Keratinocyte (primary cell): ENCODE results near the gene FAM8A1. TPM values are rescaled to one million over a fixed set of nuclear protein-coding genes. Genes with fewer than 3 reads are reported as not detected.
"Not testable (repeated sequence)": the region's sequence is repeated elsewhere in the genome, so short reads cannot be mapped to it uniquely, and the experiment has no call there.

Source experiments
- DNase-seq: peaks from one replicate; pipeline ENCODE4 v3.0.0-alpha.2; 2011; ENCODE audit warnings: low read depth, missing footprints, low spot score
- FAIRE-seq: peaks from 2 replicates; lab custom pipeline; 2011; peaks lifted over from hg19 to GRCh38; lab: Jason Lieb, UNC
- H2AFZ ChIP-seq: 2 replicates; pipeline ENCODE4 v1.6.0; 2012; ENCODE audit warnings: low read length, control low read depth, inconsistent platforms; ENCODE audit not compliant: control insufficient read depth
- H3K27ac ChIP-seq: 2 replicates; pipeline ENCODE4 v1.5.1; 2011; ENCODE audit warnings: low read length; ENCODE audit not compliant: control insufficient read depth, insufficient read depth
- H3K27me3 ChIP-seq: 3 replicates; pipeline ENCODE4 v1.6.0; 2011; ENCODE audit warnings: low read length; ENCODE audit not compliant: control insufficient read depth, insufficient read depth; ENCODE audit errors: extremely low read depth
- H3K36me3 ChIP-seq, 2 experiments: 2 replicates in 1 of 2; 3 replicates in 1 of 2; pipeline ENCODE4 v1.5.1; 2011; ENCODE audit warnings: low read length in 2 of 2, mild to moderate bottlenecking in 1 of 2; ENCODE audit not compliant: control insufficient read depth in 2 of 2, insufficient read depth in 2 of 2; ENCODE audit errors: extremely low read depth in 1 of 2
- H3K4me1 ChIP-seq: 3 replicates; pipeline ENCODE4 v1.5.1; 2011; ENCODE audit warnings: low read length; ENCODE audit not compliant: control insufficient read depth, insufficient read depth; ENCODE audit errors: extremely low read depth
- H3K4me2 ChIP-seq: 3 replicates; pipeline ENCODE4 v1.6.0; 2011; ENCODE audit warnings: low read depth, low read length; ENCODE audit not compliant: control insufficient read depth, insufficient read depth; ENCODE audit errors: extremely low read depth
- H3K4me3 ChIP-seq, 3 experiments: fragments of 200-600 bp in 1 of 3; sonication (generic) in 1 of 3; 2 replicates in 2 of 3; 3 replicates in 1 of 3; pipeline ENCODE4 v1.5.1; 2011 to 2016; ENCODE audit warnings: low read length in 3 of 3, mild to moderate bottlenecking in 3 of 3, control low read depth in 2 of 3, inconsistent platforms in 1 of 3, low read depth in 1 of 3, mixed read lengths in 1 of 3, mixed run types in 1 of 3, moderate library complexity in 1 of 3; ENCODE audit not compliant: control insufficient read depth in 2 of 3, insufficient read depth in 2 of 3; ENCODE audit errors: extremely low read depth in 1 of 3
- H3K79me2 ChIP-seq: 2 replicates; pipeline ENCODE4 v1.6.0; 2012; ENCODE audit warnings: low read length; ENCODE audit not compliant: control insufficient read depth, insufficient read depth
- H3K9ac ChIP-seq: 3 replicates; pipeline ENCODE4 v1.6.0; 2011; ENCODE audit warnings: low read length; ENCODE audit not compliant: control insufficient read depth, insufficient read depth; ENCODE audit errors: extremely low read depth
- H3K9me1 ChIP-seq: 3 replicates; pipeline ENCODE4 v1.6.0; 2011; ENCODE audit warnings: low read length; ENCODE audit not compliant: control insufficient read depth, insufficient read depth; ENCODE audit errors: extremely low read depth
- H3K9me3 ChIP-seq: 2 replicates; pipeline ENCODE4 v1.5.1; 2012; ENCODE audit warnings: low read depth, low read length; ENCODE audit not compliant: control insufficient read depth
- H4K20me1 ChIP-seq: 3 replicates; pipeline ENCODE4 v1.6.0; 2011; ENCODE audit warnings: low read length; ENCODE audit not compliant: control insufficient read depth, insufficient read depth; ENCODE audit errors: extremely low read depth
- CTCF ChIP-seq, 3 experiments: IDR thresholded peaks in 1 of 3; conservative IDR thresholded peaks in 1 of 3; optimal IDR thresholded peaks in 1 of 3; 2 replicates in 2 of 3; 3 replicates in 1 of 3; pipeline versions ENCODE3 to v1.5.1; 2011; ENCODE audit warnings: low read length in 3 of 3, mild to moderate bottlenecking in 3 of 3, moderate library complexity in 2 of 3, control low read depth in 1 of 3, inconsistent platforms in 1 of 3; ENCODE audit not compliant: insufficient read depth in 2 of 3; ENCODE audit errors: extremely low read depth in 1 of 3
- EZH2 ChIP-seq: IDR thresholded peaks from one replicate; pipeline ENCODE4 v1.6.1; 2012; ENCODE audit warnings: inconsistent platforms, mild to moderate bottlenecking, low read length, moderate library complexity
- dilution Hi-C: fragments of 300-500 bp; cut with MboI; formaldehyde crosslinking; loops from one replicate; pipeline ENCODE4 v1.7.0; 2020; ENCODE audit warnings: low sequenced_read_pairs; ENCODE audit not compliant: extremely low pct_ligation_motif_present
- polyA plus RNA-seq, 5 experiments: library from polyadenylated mRNA; depleted of rRNA in 3 of 5; stranded (reverse) in 3 of 5; stranded (forward) in 1 of 5; unstranded in 1 of 5; fragments of >200 nt; gene quantifications; 1 replicate in 1 of 5; 2 replicates in 3 of 5; 3 replicates in 1 of 5; pipeline versions ENCODE4 v1.2.1 to v1.2.3, GENCODE V29; 2011 to 2012; ENCODE audit warnings: missing spikeins in 2 of 5, low read depth in 1 of 5, low replicate concordance in 1 of 5

FAM8A1 gene
- polyA plus RNA-seq, 1 donor (not counting 4 experiments of a cell fraction or from before 2014, with no cell fraction given), result 9.1 TPM

GRCh38 chr6:17580518-17581048 lies 19.5 kb upstream of the FAM8A1 start:
- Histone ChIP-seq H3K9ac (peak overlapping the region; percentile 56), H3K4me1 (no peaks in the 10 kb centered on the region), H4K20me1 (no peaks in the 10 kb centered on the region), H3K4me3 (peak overlapping the region; percentile 50 to 58 (median 57)), H3K36me3 (no peaks in the 10 kb centered on the region), H3K4me2 (peak overlapping the region; percentile 70), H3K9me3 (peaks cover 3% of the 10 kb centered on the region), H3K79me2 (no peaks in the 10 kb centered on the region), H3K9me1 (no peaks in the 10 kb centered on the region), H3K27me3 (no peaks in the 10 kb centered on the region), H2AFZ (peak overlapping the region; percentile 59), H3K27ac (no peak overlapping the region)
- TF ChIP-seq EZH2 (no peak), CTCF (optimal IDR thresholded peaks at IDR 0.05 in 1 of 3, IDR thresholded peaks at IDR 0.05 in 1 of 3, conservative IDR thresholded peaks at IDR 0.05 in 1 of 3; ENCODE audit: extremely low read depth in 1 of 3, insufficient read depth in 2 of 3, low read length in 3 of 3) (no peak)
- dilution Hi-C loops, result loop anchor here (25.0 kb wide), 1 partner anchor 418 kb away; no protein-coding TSS in a partner anchor
- no peak for DNase-seq
- FAIRE-seq, result no peak

- not testable (repeated sequence) for H4K20me1 ChIP-seq, H3K9me3 ChIP-seq, H3K4me3 ChIP-seq, H2AFZ ChIP-seq, H3K9ac ChIP-seq, FAIRE-seq, DNase-seq, H3K27ac ChIP-seq, H3K4me1 ChIP-seq, H3K4me2 ChIP-seq, H3K9me1 ChIP-seq, H3K79me2 ChIP-seq, H3K36me3 ChIP-seq, H3K27me3 ChIP-seq
- dilution Hi-C loops, result loop anchor here (25.0 kb wide), 1 partner anchor 419 kb away; no protein-coding TSS in a partner anchor
Observed at GRCh38 chr6:17581282-17581681, 18.8 kb upstream of the FAM8A1 start.

DNA sequence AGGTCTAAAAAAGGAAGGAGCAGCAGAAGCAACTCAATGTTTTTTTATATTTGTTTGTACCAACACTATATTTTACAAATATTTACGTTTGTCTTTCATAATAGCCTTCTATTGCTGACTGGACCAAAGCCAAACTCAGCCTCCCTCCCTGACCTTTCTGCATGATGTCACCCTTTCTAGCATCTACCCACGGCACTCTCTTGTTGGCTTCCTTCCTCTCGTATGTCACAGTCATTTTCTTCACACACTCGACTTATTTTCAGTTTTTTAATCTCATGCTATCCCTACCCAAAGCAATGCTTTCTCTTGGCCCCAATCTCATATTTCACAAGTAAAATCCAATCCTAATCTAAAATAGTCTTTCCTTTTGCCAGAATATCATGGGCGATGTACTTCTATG lies 16.3 kb upstream of the FAM8A1 start:
- Histone ChIP-seq H3K4me3 (peak overlapping the region in 1 of 3 experiments; percentile 6), H3K36me3 (no peaks in the 10 kb centered on the region), H3K27me3 (no peaks in the 10 kb centered on the region), H3K4me1 (no peaks in the 10 kb centered on the region), H3K9me3 (no peaks in the 10 kb centered on the region), H3K9ac (no peak overlapping the region), H3K27ac (no peak overlapping the region), H3K79me2 (no peaks in the 10 kb centered on the region), H2AFZ (peak overlapping the region; percentile 20), H3K9me1 (no peaks in the 10 kb centered on the region), H4K20me1 (no peaks in the 10 kb centered on the region), H3K4me2 (peak overlapping the region; percentile 12)
- FAIRE-seq (no peak), DNase-seq (no peak)
- dilution Hi-C loops, result loop anchor here (25.0 kb wide), 1 partner anchor 422 kb away; no protein-coding TSS in a partner anchor
- TF ChIP-seq EZH2 (no peak), CTCF (optimal IDR thresholded peaks at IDR 0.05 in 1 of 3, IDR thresholded peaks at IDR 0.05 in 1 of 3, conservative IDR thresholded peaks at IDR 0.05 in 1 of 3; ENCODE audit: extremely low read depth in 1 of 3, insufficient read depth in 2 of 3, low read length in 3 of 3) (no peak)
